GM18519 (cell line): ENCODE measurements around the gene PLA2G6.

Experiments
- ATAC-seq: cut with Tn5 transposase; IDR thresholded peaks from one replicate; pipeline ENCODE4 v1.9.1; 2021; ENCODE audit warnings: mild to moderate bottlenecking, moderate library complexity; ENCODE audit not compliant: unreplicated experiment, low FRiP score

The PLA2G6 gene

GRCh38 chr22:38115423-38116205 lies 66.0 kb downstream of the PLA2G6 start:
- ATAC-seq: no peak

GRCh38 chr22:38114484-38115398 lies 66.9 kb downstream of the PLA2G6 start:
- no peak for ATAC-seq

DNA sequence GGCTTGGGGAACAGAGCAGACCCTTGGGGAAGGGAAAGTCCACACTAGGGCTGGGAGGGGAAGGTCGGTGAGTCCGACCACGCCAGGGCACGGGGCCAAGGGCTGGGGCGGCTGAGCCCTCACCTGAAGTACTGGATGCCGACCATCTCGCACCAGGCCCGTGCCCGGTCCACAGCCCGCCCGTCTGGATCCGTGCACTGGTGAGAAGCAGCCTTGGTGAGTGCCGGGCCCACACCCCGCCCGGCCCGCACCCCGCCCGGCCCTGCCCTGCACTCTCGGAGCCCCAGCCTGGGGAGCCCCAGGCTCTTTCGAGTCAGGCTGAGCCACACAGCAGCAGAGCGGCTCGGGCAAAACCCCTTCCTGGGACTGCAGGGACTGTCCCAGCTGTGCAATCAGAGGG lies 69.2 kb downstream of the PLA2G6 start:
- no peak for ATAC-seq

DNA sequence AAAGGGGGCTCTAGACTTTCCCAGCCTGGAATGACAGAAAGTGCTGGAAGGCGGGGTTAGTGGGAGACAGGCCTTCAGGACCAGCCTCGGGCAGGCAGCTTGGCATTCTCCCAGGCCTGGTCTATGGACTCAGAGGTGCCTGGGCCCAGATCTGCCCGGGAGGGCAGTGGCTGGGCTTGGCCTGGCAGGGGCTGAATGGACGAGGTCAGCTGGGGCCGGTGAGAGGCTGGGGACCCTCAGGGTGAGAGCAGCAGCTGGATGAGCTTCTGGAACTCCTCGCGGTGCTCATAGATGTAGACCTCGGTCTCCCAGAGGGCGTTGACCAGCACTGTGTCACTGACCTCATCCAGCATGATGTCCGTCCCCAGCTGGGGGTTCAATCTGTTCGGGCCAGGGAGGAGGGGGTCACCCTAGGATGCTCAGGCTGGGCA lies 69.7 kb downstream of the PLA2G6 start:
- ATAC-seq: no peak

DNA sequence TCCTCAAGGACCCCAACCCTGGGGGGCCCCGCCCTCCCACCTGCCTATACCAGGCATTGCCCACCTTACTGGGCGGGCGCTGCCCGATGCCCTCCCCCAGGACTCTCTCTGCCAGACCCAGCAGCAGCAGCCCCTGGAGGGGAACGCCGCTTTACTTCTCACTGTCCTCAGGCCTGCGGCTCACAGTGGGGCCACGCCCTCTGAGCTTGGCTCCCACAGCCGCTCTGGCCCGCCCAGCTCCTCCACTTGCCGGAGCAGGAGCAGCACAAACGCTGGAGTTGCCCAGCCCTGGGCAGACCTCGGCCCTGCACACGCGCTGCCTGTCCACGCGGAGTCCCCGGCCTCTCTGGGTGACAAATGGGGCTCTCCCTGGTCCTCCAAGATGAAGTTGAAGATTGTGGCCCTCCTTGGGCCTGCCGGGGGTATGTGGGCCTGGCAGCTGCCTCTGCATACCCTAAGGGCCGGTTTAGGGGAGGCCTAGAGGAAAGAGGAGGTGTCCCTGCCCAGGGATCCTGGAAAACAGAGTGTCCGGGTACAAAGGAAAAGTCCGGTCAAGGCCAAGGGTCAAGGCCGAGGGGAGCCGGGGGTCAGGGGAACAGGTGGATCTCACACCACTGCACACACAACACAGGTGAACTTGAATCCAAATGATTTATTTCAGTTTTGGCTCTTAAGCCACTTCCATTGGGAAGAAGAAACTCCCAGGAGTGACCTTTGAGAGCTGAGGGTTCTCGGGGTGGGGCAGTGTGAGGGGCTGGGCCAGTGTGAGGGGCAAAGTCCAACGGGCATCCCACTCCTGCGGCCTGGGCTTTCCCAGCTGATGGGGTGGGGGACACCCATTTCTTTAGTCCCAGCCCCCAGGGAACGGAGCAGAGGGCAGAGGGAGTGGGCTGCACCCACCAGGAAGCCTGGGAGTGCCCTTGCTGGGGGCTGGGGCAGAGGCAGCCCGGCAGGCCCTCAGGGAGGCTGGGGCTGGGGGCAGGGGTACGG lies 70.5 kb downstream of the PLA2G6 start:
- no peak for ATAC-seq

DNA sequence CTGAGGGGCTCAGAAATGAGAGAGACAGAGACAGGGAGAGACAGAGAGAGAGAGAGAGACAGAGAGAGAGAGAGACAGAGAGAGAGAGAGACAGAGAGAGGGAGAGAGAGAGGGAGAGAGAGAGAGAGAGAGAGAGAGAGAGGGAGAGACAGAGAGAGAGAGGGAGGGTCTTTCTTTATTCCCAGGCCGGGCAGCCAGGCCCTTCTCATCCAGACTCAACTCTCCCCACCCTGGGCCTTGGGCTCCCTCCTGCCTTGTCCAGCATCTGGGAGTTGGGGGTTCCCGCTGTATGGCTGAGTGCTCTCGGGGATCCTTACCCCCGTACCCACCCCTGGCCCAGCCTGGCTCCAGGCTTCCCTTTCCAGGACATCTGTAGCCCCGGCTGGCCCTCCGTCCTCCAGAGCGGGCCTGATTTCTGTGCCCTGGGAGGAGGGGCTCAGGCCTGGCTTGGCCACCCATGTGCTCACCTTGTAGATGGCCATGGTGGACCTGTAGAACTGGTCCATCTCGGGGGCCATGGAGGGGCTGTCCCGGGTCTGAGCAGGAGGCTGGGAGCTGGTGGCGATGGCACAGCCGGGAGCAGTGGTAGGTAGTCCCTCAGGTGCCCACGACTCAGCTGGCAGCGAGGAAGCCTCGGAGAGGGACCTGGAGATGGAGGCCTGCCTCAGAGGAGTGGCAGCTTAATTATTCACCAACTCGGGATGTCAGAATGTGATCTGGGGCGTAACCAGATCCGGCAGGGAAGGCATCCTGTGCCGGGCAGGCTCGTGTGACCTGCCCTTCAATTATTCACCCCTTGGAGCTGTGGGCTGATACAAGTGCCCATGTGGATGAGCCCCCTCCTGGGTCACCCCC lies 71.4 kb downstream of the PLA2G6 start, which contains the start of gene BAIAP2L2:
Gene BAIAP2L2, minus strand, starts transcription at position 677 of the 855 bp plus-strand sequence. Its CDS starts 159 bp downstream, at position 518.
- ATAC-seq: no peak

DNA sequence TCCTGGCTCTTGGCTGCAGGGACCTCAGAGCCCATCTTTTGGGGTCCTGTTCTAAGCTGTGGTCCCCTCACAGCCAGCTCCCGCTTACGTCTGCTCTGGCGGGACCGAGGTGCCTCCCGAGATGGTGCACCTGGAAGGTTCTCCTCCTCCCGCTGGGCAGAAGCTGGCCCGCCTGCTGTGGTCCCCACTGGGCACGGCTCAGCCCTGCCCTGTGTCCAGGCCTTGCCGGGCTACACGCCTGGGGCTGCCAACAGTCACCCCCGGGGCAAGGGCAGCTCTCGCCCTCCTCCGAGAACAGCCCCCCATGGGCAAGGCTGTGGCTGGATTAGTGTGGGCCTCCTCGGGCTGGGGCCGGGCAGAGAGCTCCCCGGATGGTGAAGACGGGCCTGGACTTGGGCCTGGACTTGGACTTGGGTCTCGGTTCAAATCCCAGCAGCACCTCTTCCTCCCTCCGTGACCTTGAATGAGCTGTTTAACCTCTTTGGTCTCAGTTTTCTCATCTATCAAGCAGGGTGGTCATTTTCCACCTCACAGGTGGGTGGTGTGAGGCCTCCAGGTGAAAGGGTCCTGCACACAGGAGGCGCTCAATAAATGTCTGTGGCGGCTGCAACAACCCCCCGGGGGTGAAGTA lies 72.1 kb downstream of the PLA2G6 start:
- no peak for ATAC-seq

DNA sequence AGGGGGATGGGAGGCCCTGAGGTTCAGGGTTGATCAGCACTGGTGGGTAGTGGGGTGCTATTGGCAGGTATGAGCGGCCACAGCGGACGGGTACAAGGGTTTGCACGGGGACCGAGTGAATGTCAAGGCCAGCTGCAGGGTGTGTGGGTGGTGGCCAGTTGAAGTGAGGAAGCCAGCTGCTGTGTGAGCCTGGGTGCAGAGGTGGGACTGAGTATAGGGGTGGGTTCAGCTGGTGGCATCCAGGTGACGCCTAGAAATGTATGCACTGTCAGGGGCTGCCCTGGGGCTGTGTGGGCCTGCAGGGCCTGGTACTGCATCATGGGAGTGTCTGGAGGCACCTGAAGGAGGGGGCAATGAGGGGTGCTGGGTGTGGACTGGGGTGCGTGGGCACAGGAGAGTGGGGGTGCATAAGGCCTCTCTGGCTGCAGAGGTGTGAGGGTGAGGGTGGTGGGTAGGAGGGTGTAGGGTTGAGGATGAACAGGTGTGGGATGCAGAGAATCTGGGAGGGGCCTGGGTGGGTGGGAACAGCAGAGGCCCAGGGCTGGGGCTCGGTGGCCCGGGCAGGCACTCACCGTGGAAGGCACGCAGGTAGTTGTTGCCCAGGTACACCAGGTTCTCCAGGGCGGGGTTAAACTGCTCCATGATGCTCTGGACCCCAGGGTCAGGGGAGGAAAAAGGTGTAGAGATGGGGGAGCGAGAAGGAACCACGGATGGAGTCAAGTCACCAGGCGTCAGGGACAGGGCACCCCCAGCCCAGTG lies 72.9 kb downstream of the PLA2G6 start:
- ATAC-seq: no peak

- no peak for ATAC-seq
These were observed 73.7 kb downstream of the PLA2G6 start for GRCh38 chr22:38107692-38108515.

- ATAC-seq: no peak
These were observed 74.6 kb downstream of the PLA2G6 start for GRCh38 chr22:38106814-38107578.

GRCh38 chr22:38104084-38104483 lies 77.5 kb downstream of the PLA2G6 start:
- ATAC-seq: no peak

- no peak for ATAC-seq
These were observed 78.0 kb downstream of the PLA2G6 start for GRCh38 chr22:38103641-38104040.

DNA sequence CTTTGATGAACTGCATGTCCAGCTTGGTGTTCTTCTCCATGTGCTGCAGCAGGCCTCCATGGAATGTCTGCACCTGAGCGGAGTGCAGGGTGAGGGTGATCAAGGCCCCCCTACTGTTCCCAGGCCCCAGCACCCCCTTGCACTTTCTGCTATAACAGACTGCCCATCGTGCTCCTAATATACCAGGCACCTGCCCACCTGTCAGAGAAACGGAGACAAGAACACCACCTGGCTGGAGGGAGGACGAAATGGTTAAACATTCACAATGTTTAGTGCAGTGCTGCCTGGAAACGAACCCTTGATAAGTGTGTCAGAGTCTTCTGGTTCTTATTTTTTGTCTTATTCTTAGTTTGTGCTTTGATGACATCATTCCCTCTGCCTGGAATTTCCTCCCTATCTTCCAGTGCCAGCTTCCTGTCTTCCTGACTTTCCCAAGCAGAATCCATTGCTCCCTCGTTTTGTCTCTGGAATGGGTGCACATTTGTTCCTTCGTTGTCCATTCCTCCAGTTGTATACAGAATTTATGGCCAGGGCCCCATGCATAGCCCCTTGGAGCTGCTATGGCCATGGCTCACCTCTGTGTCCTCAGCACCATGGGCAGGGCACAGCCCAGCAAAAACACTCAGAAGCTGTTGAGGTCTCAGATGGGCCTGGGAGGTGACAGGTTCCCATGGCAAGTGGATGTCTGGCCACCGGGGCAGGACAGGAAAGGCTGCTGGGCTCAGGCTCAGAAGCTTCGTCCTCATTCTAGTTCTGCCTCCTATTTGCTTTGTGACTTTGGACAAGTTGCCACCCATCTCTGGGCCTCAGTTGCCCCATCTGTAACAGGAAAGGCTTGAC lies 83.0 kb downstream of the PLA2G6 start:
- ATAC-seq: no peak

DNA sequence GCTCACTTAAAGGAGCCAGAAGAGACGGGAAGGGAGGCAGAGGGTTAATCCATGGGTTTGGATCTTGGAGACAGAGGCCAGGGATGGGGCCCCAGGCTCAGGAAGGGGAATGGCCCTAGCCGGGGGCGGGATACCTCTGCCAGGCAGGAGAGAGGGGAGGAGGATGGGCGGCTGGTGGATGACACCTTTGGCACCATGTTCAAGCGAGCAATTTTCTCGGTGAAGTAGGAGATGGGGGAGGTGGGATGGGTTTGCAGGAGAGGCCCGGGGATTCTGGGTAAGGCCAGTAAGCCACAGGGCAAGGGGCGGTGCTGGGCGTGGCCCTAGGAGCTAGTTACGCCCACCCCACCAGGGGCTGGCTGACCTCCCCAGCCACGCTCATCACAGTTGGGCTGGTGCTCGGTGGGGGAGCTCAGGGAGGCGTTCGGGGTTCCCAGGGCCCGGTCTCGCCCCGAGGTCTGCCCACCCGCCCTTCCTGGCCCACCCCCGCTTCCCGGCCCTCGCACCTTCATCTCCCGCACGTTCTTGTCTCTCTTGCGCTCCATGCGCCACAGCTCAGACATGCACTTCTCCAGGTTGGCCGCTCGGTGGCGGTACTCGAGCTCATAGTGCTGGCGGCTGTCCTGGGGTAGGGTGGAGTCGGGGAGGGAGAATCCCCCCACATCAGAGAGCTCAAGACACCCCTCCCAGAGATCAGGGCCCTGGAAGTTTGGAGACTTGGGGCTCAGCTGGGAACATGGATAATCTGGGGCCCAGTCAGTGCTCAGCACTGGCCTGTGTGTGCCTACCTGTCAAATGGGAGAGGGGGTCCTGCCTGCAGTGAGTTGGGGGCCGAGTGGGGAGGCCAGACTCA lies 83.8 kb downstream of the PLA2G6 start:
- ATAC-seq: no peak

DNA sequence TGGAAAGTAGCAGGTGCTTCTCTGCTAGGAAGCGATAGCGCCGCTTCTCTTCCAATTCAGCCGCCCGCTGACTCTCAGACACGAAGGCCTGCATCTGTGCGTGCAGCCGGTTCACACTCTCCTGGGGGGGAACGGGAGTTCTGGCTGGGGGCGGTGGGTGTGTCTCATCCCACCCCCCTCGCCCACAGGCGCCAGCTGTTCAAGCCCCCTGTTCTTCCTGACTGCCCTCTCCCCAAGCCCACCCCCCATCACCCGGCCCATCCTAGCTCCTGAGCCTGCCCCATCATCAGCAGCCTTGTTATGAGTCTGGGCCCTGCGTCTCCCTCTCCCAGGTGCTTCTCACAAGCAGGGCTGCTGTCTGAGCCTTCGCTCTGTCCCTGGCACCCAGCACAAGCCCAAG lies 84.6 kb downstream of the PLA2G6 start:
- ATAC-seq: no peak
